Liver (tissue), 3 donors: Measurements from ENCODE around the gene TMEM163.

Experiments used
- RAD21 ChIP-seq, 2 donors: IDR thresholded peaks; 2 replicates each; pipeline ENCODE4 v1.6.1; 2016; ENCODE audit warnings: antibody characterized with exemption in 2 of 2, mild to moderate bottlenecking in 2 of 2
- YY1 ChIP-seq: IDR thresholded peaks from 2 replicates; pipeline ENCODE4 v1.6.1; 2016; ENCODE audit warnings: antibody characterized with exemption, mild to moderate bottlenecking
- TF ChIP-seq, protein P1 (sequence below): IDR thresholded peaks from 2 replicates; pipeline ENCODE4 v1.6.1; 2016; ENCODE audit warnings: antibody characterized with exemption, mild to moderate bottlenecking
- TF ChIP-seq, protein P2 (sequence below): fragments of 150-350 bp; IDR thresholded peaks from 2 replicates; pipeline ENCODE4 v1.5.1; 2017; ENCODE audit warnings: improper control_type of control experiment, low read depth, low read length; ENCODE audit not compliant: missing input control
- donor health status: healthy.
- donor health status: healthy.

DNA sequence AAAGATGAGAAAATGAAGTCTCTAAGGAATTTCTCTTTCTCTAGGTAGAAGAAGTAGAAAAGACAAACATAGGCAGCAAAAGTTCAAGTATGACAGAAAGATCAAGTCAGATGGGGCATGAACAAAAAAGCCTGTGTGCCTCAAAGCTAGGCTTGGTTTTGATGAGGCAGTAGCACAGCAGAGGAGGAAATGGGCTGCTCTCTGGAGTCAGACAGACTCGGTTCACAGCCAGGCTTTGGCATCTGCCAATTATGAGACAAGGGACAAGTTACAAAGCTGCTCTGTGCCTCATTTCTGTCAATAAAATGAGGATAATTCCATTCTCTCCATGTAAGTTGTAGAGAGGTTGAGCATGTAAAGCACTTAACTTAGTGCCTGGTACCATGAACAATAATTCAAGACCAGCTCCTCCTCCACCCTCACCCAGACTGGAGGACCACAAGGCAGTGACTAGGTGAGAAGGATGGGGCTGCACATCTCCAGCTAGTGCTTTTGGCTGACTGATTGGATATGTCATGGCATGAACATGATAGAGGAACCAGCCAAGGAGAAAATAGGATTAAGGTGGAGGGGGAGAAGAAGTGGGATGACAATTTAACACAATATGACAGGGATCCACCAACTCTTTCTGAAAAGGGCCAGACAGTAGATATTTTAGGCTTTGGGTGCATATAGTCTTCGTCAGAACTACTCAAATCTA lies 84.6 kb downstream of the TMEM163 start:
- TF ChIP-seq YY1 = no peak
- TF ChIP-seq, protein P1, sequence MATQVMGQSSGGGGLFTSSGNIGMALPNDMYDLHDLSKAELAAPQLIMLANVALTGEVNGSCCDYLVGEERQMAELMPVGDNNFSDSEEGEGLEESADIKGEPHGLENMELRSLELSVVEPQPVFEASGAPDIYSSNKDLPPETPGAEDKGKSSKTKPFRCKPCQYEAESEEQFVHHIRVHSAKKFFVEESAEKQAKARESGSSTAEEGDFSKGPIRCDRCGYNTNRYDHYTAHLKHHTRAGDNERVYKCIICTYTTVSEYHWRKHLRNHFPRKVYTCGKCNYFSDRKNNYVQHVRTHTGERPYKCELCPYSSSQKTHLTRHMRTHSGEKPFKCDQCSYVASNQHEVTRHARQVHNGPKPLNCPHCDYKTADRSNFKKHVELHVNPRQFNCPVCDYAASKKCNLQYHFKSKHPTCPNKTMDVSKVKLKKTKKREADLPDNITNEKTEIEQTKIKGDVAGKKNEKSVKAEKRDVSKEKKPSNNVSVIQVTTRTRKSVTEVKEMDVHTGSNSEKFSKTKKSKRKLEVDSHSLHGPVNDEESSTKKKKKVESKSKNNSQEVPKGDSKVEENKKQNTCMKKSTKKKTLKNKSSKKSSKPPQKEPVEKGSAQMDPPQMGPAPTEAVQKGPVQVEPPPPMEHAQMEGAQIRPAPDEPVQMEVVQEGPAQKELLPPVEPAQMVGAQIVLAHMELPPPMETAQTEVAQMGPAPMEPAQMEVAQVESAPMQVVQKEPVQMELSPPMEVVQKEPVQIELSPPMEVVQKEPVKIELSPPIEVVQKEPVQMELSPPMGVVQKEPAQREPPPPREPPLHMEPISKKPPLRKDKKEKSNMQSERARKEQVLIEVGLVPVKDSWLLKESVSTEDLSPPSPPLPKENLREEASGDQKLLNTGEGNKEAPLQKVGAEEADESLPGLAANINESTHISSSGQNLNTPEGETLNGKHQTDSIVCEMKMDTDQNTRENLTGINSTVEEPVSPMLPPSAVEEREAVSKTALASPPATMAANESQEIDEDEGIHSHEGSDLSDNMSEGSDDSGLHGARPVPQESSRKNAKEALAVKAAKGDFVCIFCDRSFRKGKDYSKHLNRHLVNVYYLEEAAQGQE = no peak
- no peak for TF ChIP-seq RAD21 (IDR thresholded peaks at IDR 0.05)
- TF ChIP-seq, protein P2, sequence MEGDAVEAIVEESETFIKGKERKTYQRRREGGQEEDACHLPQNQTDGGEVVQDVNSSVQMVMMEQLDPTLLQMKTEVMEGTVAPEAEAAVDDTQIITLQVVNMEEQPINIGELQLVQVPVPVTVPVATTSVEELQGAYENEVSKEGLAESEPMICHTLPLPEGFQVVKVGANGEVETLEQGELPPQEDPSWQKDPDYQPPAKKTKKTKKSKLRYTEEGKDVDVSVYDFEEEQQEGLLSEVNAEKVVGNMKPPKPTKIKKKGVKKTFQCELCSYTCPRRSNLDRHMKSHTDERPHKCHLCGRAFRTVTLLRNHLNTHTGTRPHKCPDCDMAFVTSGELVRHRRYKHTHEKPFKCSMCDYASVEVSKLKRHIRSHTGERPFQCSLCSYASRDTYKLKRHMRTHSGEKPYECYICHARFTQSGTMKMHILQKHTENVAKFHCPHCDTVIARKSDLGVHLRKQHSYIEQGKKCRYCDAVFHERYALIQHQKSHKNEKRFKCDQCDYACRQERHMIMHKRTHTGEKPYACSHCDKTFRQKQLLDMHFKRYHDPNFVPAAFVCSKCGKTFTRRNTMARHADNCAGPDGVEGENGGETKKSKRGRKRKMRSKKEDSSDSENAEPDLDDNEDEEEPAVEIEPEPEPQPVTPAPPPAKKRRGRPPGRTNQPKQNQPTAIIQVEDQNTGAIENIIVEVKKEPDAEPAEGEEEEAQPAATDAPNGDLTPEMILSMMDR = no peak
